Peyer's patch (tissue), 4 donors: ENCODE results near the gene ANKRD62. TPM values are rescaled to one million over a fixed set of nuclear protein-coding genes. Genes with fewer than 3 reads are reported as not detected.
A peak's percentile ranks its signal among the peaks of the same experiment; 100 is the strongest.

Experiments
- DNase-seq, 3 donors: peaks; one replicate each; pipeline ENCODE4 v3.0.0-alpha.2; 2017 to 2019
- H3K27ac ChIP-seq, 4 donors: fragments of 200-600 bp; sonication (generic); one replicate each; pipeline ENCODE4 v1.5.1; 2016 to 2019
- H3K27me3 ChIP-seq, 2 donors: fragments of 200-600 bp; sonication (generic); one replicate each; pipeline ENCODE4 v1.5.1; 2019
- H3K36me3 ChIP-seq, 3 donors: fragments of 200-600 bp; sonication (generic); one replicate each; pipeline ENCODE4 v1.5.1; 2016 to 2019
- H3K4me1 ChIP-seq, 4 donors: fragments of 200-600 bp; sonication (generic); one replicate each; pipeline ENCODE4 v1.5.1; 2016 to 2019
- H3K4me3 ChIP-seq, 4 donors: fragments of 200-600 bp; sonication (generic); 1 replicate in 3 of 4; 2 replicates in 1 of 4; pipeline ENCODE4 v1.5.1; 2016 to 2019; ENCODE audit warnings: mild to moderate bottlenecking in 1 of 4
- H3K9me3 ChIP-seq, 4 donors: fragments of 200-600 bp; sonication (generic); one replicate each; pipeline ENCODE4 v1.5.1; 2016 to 2019; ENCODE audit warnings: mild to moderate bottlenecking in 1 of 4
- POLR2A ChIP-seq, 2 donors: fragments of 450-650 bp; IDR thresholded peaks; one replicate each; pipeline ENCODE4 v1.5.1; 2017; ENCODE audit warnings: antibody characterized with exemption in 2 of 2, mild to moderate bottlenecking in 2 of 2, moderate library complexity in 2 of 2
- total RNA-seq, 4 donors: library from RNA; depleted of rRNA; stranded (reverse); fragments of >200 nt; gene quantifications; one replicate each; pipeline ENCODE4 v1.1.0, GENCODE V29; 2016
- TF ChIP-seq, protein P1 (sequence below), 6 experiments: fragments of 450-650 bp in 4 of 6; fragments of 200-600 bp in 2 of 6; sonication (generic) in 1 of 6; IDR thresholded peaks; one replicate each; pipeline ENCODE4 v1.5.1; 2017 to 2019; ENCODE audit warnings: antibody characterized with exemption in 6 of 6, mild to moderate bottlenecking in 3 of 6, moderate library complexity in 1 of 6

The ANKRD62 gene
- total RNA-seq, 4 donors from 2014 or later: not detected

- Histone ChIP-seq H3K9me3 (no peaks in the 10 kb centered on the region), H3K36me3 (no peaks in the 10 kb centered on the region), H3K27me3 (no peaks in the 10 kb centered on the region), H3K27ac (peak overlapping the region in 1 of 4 donors; percentile 60), H3K4me1 (no peaks in the 10 kb centered on the region), H3K4me3 (no peak overlapping the region)
- TF ChIP-seq POLR2A (IDR thresholded peaks at IDR 0.05): no peak
- TF ChIP-seq, protein P1, sequence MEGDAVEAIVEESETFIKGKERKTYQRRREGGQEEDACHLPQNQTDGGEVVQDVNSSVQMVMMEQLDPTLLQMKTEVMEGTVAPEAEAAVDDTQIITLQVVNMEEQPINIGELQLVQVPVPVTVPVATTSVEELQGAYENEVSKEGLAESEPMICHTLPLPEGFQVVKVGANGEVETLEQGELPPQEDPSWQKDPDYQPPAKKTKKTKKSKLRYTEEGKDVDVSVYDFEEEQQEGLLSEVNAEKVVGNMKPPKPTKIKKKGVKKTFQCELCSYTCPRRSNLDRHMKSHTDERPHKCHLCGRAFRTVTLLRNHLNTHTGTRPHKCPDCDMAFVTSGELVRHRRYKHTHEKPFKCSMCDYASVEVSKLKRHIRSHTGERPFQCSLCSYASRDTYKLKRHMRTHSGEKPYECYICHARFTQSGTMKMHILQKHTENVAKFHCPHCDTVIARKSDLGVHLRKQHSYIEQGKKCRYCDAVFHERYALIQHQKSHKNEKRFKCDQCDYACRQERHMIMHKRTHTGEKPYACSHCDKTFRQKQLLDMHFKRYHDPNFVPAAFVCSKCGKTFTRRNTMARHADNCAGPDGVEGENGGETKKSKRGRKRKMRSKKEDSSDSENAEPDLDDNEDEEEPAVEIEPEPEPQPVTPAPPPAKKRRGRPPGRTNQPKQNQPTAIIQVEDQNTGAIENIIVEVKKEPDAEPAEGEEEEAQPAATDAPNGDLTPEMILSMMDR (IDR thresholded peaks at IDR 0.05): no peak
- no peak for DNase-seq
Observed at GRCh38 chr18:12086677-12087470, 6.8 kb upstream of the ANKRD62 start.

DNA sequence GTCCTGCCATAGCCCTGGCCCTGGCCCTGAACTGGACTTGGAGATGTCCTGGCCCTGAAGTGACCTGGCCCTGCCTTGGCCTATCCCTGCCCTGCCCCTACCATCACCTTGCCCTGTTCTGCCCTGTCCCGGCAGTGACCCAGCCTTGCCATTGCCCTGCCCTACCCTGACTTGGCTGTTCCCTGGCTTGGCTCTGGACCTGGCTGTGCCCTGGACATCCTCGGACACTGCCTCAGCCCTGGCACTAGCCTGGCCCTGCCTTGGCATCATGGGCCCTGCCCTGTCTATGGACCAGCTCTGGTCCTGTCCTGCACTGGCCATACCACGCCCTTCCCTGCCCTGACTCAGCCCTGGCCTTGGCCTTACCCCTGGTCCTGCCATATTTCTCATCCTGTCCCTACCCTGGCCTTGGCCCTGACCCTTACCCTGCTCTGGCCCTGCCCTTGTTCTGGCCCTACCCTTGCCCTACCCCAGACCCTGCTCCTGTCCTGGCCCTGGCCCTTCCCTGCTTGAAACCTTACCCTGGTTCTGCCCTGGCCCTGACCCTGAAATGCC, 6.1 kb upstream of the ANKRD62 start:
- H3K27ac ChIP-seq: no peak overlapping the region
- H3K36me3 ChIP-seq: no peaks in the 10 kb centered on the region
- DNase-seq: no peak
- H3K9me3 ChIP-seq: no peaks in the 10 kb centered on the region
- H3K27me3 ChIP-seq: no peaks in the 10 kb centered on the region
- TF ChIP-seq, protein P1 (IDR thresholded peaks at IDR 0.05): no peak
- TF ChIP-seq POLR2A (IDR thresholded peaks at IDR 0.05): no peak
- H3K4me1 ChIP-seq: no peaks in the 10 kb centered on the region
- H3K4me3 ChIP-seq: no peak overlapping the region

- H3K4me1 ChIP-seq: no peaks in the 10 kb centered on the region
- H3K27me3 ChIP-seq: no peaks in the 10 kb centered on the region
- DNase-seq: no peak
- H3K36me3 ChIP-seq: no peaks in the 10 kb centered on the region
- H3K4me3 ChIP-seq: no peak overlapping the region
- TF ChIP-seq, protein P1 (IDR thresholded peaks at IDR 0.05): no peak
- no peak for TF ChIP-seq POLR2A (IDR thresholded peaks at IDR 0.05)
- H3K27ac ChIP-seq: no peak overlapping the region
- H3K9me3 ChIP-seq: no peaks in the 10 kb centered on the region
Observed at GRCh38 chr18:12088096-12088495, 5.5 kb upstream of the ANKRD62 start.

GRCh38 chr18:12088731-12089375, 4.8 kb upstream of the ANKRD62 start:
- TF ChIP-seq, protein P1 (IDR thresholded peaks at IDR 0.05): no peak
- no peak for TF ChIP-seq POLR2A (IDR thresholded peaks at IDR 0.05)
- no peaks in the 10 kb centered on the region for H3K4me1 ChIP-seq

DNA sequence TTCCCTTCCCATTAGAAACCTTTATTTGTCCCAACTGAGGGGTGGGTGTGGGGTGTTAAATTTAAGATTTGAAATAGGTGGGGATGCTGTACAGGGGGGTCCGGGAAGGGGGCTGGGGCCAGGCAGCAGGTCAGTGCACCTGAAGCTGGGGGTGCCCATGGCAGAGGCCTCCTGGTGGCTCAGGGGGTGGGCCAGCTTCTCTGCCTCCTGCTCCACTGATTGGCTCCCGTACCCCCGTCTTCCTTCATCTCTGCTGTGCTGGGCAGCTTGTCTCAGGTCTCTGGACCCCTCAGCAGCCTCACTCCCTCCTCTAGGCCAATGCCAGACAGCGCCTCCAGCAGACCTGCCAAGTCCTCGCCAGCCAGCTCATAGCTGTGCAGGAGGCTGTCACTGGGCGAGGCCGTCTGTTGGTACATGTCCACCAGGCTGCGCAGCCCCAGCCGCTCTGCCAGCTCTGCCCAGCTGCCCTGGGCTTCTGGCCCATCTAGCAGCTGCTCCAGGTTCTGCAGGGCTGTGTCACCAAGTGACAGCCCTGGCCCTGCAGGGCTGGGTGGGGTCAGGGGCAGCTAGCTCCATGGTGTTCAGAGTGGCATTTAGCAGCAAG, 2.0 kb upstream of the ANKRD62 start:
- H3K4me1 ChIP-seq: no peaks in the 10 kb centered on the region
- H3K4me3 ChIP-seq: no peak overlapping the region
- TF ChIP-seq POLR2A (IDR thresholded peaks at IDR 0.05): no peak
- TF ChIP-seq, protein P1 (IDR thresholded peaks at IDR 0.05): no peak
- H3K27ac ChIP-seq: no peak overlapping the region
- H3K36me3 ChIP-seq: no peaks in the 10 kb centered on the region
- no peaks in the 10 kb centered on the region for H3K9me3 ChIP-seq
- H3K27me3 ChIP-seq: no peaks in the 10 kb centered on the region
- DNase-seq: no peak

More at GRCh38 chr18:12088731-12089375, 4.8 kb upstream of the ANKRD62 start:
- no peak overlapping the region for H3K27ac ChIP-seq
- no peaks in the 10 kb centered on the region for H3K36me3 ChIP-seq
- H3K4me3 ChIP-seq: no peak overlapping the region
- H3K27me3 ChIP-seq: no peaks in the 10 kb centered on the region
- DNase-seq: no peak
- no peaks in the 10 kb centered on the region for H3K9me3 ChIP-seq
